Medulla oblongata (tissue), 1 donor: ENCODE measurements around the gene CFAP65.

Source experiments
- DNase-seq: peaks from one replicate; pipeline ENCODE4 v3.0.0-alpha.2; 2015; ENCODE audit errors: extremely low spot score

The CFAP65 gene

GRCh38 chr2:219041252-219041651 lies at the start of gene CFAP65:
Gene CFAP65 (minus strand): TSS chr2:219041516. CDS start chr2:219039048, 2,468 bp downstream.
- peak; percentile 61 for DNase-seq

- no peak for DNase-seq
Observed at GRCh38 chr2:219090436-219091299, 49.4 kb upstream of the CFAP65 start.

- no peak for DNase-seq
Observed at GRCh38 chr2:219089330-219089729, 48.0 kb upstream of the CFAP65 start.

- DNase-seq, result no peak
Observed at GRCh38 chr2:219087848-219088247, 46.5 kb upstream of the CFAP65 start.

GRCh38 chr2:219087361-219087760 lies 46.0 kb upstream of the CFAP65 start:
- no peak for DNase-seq

GRCh38 chr2:219086196-219086595 lies 44.9 kb upstream of the CFAP65 start:
- peak; percentile 4 for DNase-seq

GRCh38 chr2:219084791-219085190 lies 43.5 kb upstream of the CFAP65 start:
- DNase-seq, result no peak

- no peak for DNase-seq
Observed at GRCh38 chr2:219082332-219082958, 41.1 kb upstream of the CFAP65 start.

- DNase-seq, result peak; percentile 6
Observed at GRCh38 chr2:219081701-219082331, 40.5 kb upstream of the CFAP65 start.

GRCh38 chr2:219081096-219081495 lies 39.8 kb upstream of the CFAP65 start:
- DNase-seq, result no peak

GRCh38 chr2:219079417-219079816 lies 38.1 kb upstream of the CFAP65 start:
- no peak for DNase-seq

GRCh38 chr2:219078951-219079350 lies 37.6 kb upstream of the CFAP65 start:
- no peak for DNase-seq

- no peak for DNase-seq
Observed at GRCh38 chr2:219078126-219078525, 36.8 kb upstream of the CFAP65 start.

- no peak for DNase-seq
Observed at GRCh38 chr2:219076253-219076652, 34.9 kb upstream of the CFAP65 start.

GRCh38 chr2:219073413-219074129 lies 32.3 kb upstream of the CFAP65 start:
- peak; percentile 61 for DNase-seq

- DNase-seq, result no peak
Observed at GRCh38 chr2:219072741-219073250, 31.5 kb upstream of the CFAP65 start.

- no peak for DNase-seq
Observed at GRCh38 chr2:219071131-219071816, 30.0 kb upstream of the CFAP65 start.

GRCh38 chr2:219065484-219065883 lies 24.2 kb upstream of the CFAP65 start:
- no peak for DNase-seq

GRCh38 chr2:219062081-219062480 lies 20.8 kb upstream of the CFAP65 start:
- no peak for DNase-seq

- no peak for DNase-seq
Observed at GRCh38 chr2:219060821-219061791, 19.8 kb upstream of the CFAP65 start, which contains the start of gene IHH. Gene IHH (minus strand): TSS chr2:219060921. CDS start chr2:219060467, 454 bp downstream.
